Panc1 (cell line): ENCODE measurements around the gene TADA1. TPM values are rescaled to one million over a fixed set of nuclear protein-coding genes. Genes with fewer than 3 reads are reported as not detected.

Experiments
- ATAC-seq: fragments of 200-7000 bp; cut with Tn5 transposase; 2 replicates; pipeline ENCODE4 v1.9.1; 2020; ENCODE audit warnings: mild to moderate bottlenecking, moderate library complexity
- BruUV-seq: library from RNA; stranded (reverse); fragments of 400-500 nt; replicated peaks from 2 replicates; lab custom pipeline; 2021; lab: Mats Ljungman, UMichigan
- CTCF ChIA-PET: fragments of 300-600 bp; sonication (Branson Sonifier 250); formaldehyde crosslinking; loops from one replicate; lab custom pipeline; 2022; ENCODE audit warnings: antibody characterized with exemption; lab: Charles Lee
- POLR2A ChIA-PET: fragments of 300-600 bp; sonication (Branson Sonifier 250); formaldehyde crosslinking; loops from one replicate; lab custom pipeline; 2022; ENCODE audit warnings: antibody characterized with exemption; lab: Charles Lee
- DNase-seq: peaks from one replicate; pipeline ENCODE4 v3.0.0-alpha.2; 2010; ENCODE audit warnings: low read depth, low spot score
- H3K27ac ChIP-seq: 2 replicates; pipeline ENCODE4 v1.5.1; 2011; ENCODE audit warnings: mild to moderate bottlenecking, low read length, inconsistent platforms
- H3K27me3 ChIP-seq: fragments of 200-500 bp; sonication (Bioruptor generic); 2 replicates; pipeline ENCODE4 v1.6.0; 2014; ENCODE audit warnings: low read length, inconsistent platforms; ENCODE audit not compliant: control insufficient read depth, insufficient read depth
- H3K36me3 ChIP-seq: fragments of 200-500 bp; sonication (Bioruptor generic); 2 replicates; pipeline ENCODE4 v1.5.1; 2014; ENCODE audit warnings: inconsistent platforms, mild to moderate bottlenecking, low read length, moderate library complexity; ENCODE audit not compliant: control insufficient read depth, insufficient read depth
- H3K4me1 ChIP-seq: 2 replicates; pipeline ENCODE4 v1.5.1; 2011; ENCODE audit warnings: inconsistent platforms, mild to moderate bottlenecking, low read length, moderate library complexity; ENCODE audit not compliant: control insufficient read depth, insufficient read depth
- H3K4me3 ChIP-seq, 2 experiments: 2 replicates each; pipeline ENCODE4 v1.5.1; 2011 to 2012; ENCODE audit warnings: low read depth in 2 of 2, low read length in 2 of 2, mild to moderate bottlenecking in 2 of 2, inconsistent platforms in 1 of 2, moderate library complexity in 1 of 2
- H3K9me3 ChIP-seq: fragments of 200-500 bp; sonication (Bioruptor generic); 2 replicates; pipeline ENCODE4 v1.5.1; 2014; ENCODE audit warnings: low read depth, mild to moderate bottlenecking, inconsistent platforms, low read length, moderate library complexity; ENCODE audit not compliant: control insufficient read depth, insufficient read depth
- POLR2AphosphoS5 ChIP-seq: IDR thresholded peaks from 2 replicates; pipeline ENCODE4 v1.6.1; 2012; ENCODE audit warnings: mild to moderate bottlenecking, low read depth, low read length, moderate library complexity
- REST ChIP-seq, 2 experiments: IDR thresholded peaks; 2 replicates each; pipeline ENCODE4 v1.6.1; 2011 to 2012; ENCODE audit warnings: low read depth in 2 of 2, control low read depth in 1 of 2, low read length in 1 of 2, mild to moderate bottlenecking in 1 of 2, moderate library complexity in 1 of 2; ENCODE audit not compliant: insufficient read depth in 1 of 2
- SIN3A ChIP-seq: IDR thresholded peaks from 2 replicates; pipeline ENCODE4 v1.6.1; 2012; ENCODE audit warnings: low read depth, mild to moderate bottlenecking, low read length, moderate library complexity, borderline replicate concordance; ENCODE audit not compliant: insufficient read depth
- TCF7L2 ChIP-seq: IDR thresholded peaks from 2 replicates; pipeline ENCODE4 v1.6.1; 2011; ENCODE audit warnings: mild to moderate bottlenecking, low read depth, low read length, inconsistent platforms
- in situ Hi-C: cut with HindIII; loops from 2 replicates; pipeline ENCODE4 v1.10.0; 2016; ENCODE audit warnings: low sequenced_read_pairs, low pct_unique_long_range_greater_than_20kb
- intact Hi-C: fragments of 100-400 bp; cut with micrococcal nuclease; formaldehyde crosslinking; loops from one replicate; pipeline ENCODE4 v1.10.0; 2022; ENCODE audit not compliant: unreplicated experiment
- total RNA-seq: library from RNA; stranded (reverse); gene quantifications from one replicate; pipeline ENCODE4 v1.2.1, GENCODE V29; 2021; ENCODE audit not compliant: unreplicated experiment
- TF ChIP-seq, protein P1 (sequence below): fragments of 450-650 bp; IDR thresholded peaks from 2 replicates; pipeline ENCODE4 v1.5.1; 2017; ENCODE audit warnings: mild to moderate bottlenecking

Gene TADA1
- total RNA-seq, 1 experiment from 2014 or later = 12.3 TPM

GRCh38 chr1:166899769-166900168 is 23.7 kb upstream of the TADA1 start:
- in situ Hi-C loops = no loop called here
- no TSS peak for BruUV-seq

DNA sequence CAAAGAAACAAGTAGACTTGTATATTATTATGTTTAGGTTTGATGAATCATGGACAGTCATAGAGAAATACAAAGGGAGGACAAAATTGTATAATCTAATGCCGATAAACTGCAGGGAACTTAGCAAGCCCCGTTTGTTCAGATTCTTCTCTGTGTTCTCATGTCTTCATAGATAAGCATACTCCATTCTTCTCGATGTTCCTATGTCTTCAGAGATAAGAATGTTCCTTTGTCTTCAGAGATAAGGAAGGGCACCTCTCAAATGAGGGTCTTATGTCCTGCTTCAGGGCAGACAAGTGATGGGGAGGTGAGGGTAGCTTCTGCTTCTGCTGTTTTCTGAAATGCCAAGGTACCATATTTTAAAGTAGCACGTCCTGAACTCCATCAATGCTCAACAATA is 19.7 kb upstream of the TADA1 start:
- Histone ChIP-seq H3K27ac (no peak overlapping the region), H3K4me1 (no peaks in the 10 kb centered on the region), H3K27me3 (peaks cover 16% of the 10 kb centered on the region), H3K9me3 (no peaks in the 10 kb centered on the region; the same call in 1 of the 2 replicates), H3K4me3 (no peak overlapping the region), H3K36me3 (no peaks in the 10 kb centered on the region)
- no TSS peak for BruUV-seq
- DNase-seq = no peak
- TF ChIP-seq POLR2AphosphoS5 (no peak), TCF7L2 (no peak)
- ChIA-PET CTCF (no interaction called here), POLR2A (no interaction called here)
- in situ Hi-C loops = no loop called here
- ATAC-seq = no peak
- intact Hi-C loops = no loop called here

More at GRCh38 chr1:166899769-166900168, 23.7 kb upstream of the TADA1 start:
- Histone ChIP-seq H3K4me3 (no peak overlapping the region), H3K9me3 (no peaks in the 10 kb centered on the region; the same call in 1 of the 2 replicates), H3K27me3 (peaks cover 4% of the 10 kb centered on the region), H3K27ac (no peak overlapping the region), H3K36me3 (no peaks in the 10 kb centered on the region), H3K4me1 (no peaks in the 10 kb centered on the region)
- no peak for DNase-seq
- ChIA-PET CTCF (no interaction called here), POLR2A (interaction anchor here (0.7 kb wide), 1 partner anchor 581 kb away, joined by 5 read pairs; no protein-coding TSS in a partner anchor)
- no peak for ATAC-seq
- intact Hi-C loops = no loop called here
- no peak for TF ChIP-seq POLR2AphosphoS5
- TF ChIP-seq SIN3A = no peak
- TF ChIP-seq, protein P1, sequence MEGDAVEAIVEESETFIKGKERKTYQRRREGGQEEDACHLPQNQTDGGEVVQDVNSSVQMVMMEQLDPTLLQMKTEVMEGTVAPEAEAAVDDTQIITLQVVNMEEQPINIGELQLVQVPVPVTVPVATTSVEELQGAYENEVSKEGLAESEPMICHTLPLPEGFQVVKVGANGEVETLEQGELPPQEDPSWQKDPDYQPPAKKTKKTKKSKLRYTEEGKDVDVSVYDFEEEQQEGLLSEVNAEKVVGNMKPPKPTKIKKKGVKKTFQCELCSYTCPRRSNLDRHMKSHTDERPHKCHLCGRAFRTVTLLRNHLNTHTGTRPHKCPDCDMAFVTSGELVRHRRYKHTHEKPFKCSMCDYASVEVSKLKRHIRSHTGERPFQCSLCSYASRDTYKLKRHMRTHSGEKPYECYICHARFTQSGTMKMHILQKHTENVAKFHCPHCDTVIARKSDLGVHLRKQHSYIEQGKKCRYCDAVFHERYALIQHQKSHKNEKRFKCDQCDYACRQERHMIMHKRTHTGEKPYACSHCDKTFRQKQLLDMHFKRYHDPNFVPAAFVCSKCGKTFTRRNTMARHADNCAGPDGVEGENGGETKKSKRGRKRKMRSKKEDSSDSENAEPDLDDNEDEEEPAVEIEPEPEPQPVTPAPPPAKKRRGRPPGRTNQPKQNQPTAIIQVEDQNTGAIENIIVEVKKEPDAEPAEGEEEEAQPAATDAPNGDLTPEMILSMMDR = no peak
- no peak for TF ChIP-seq REST (IDR thresholded peaks at IDR 0.05; ENCODE audit: insufficient read depth in 1 of 2, low read depth in 2 of 2, low read length in 1 of 2)
- no peak for TF ChIP-seq TCF7L2

- BruUV-seq = no TSS peak
- Histone ChIP-seq H3K4me1 (no peaks in the 10 kb centered on the region), H3K36me3 (no peaks in the 10 kb centered on the region), H3K9me3 (no peaks in the 10 kb centered on the region), H3K27ac (no peak overlapping the region), H3K4me3 (no peak overlapping the region), H3K27me3 (peaks cover 31% of the 10 kb centered on the region)
- ChIA-PET CTCF (no interaction called here), POLR2A (no interaction called here)
- DNase-seq (no peak), ATAC-seq (no peak)
- intact Hi-C loops (no loop called here), in situ Hi-C loops (no loop called here)
- TF ChIP-seq TCF7L2 (no peak), REST (IDR thresholded peaks at IDR 0.05; ENCODE audit: insufficient read depth in 1 of 2, low read depth in 2 of 2, low read length in 1 of 2) (no peak), POLR2AphosphoS5 (no peak), SIN3A (no peak)
- TF ChIP-seq, protein P1 = no peak
Measured at GRCh38 chr1:166889776-166890175, 13.7 kb upstream of the TADA1 start.
